GM12878 (cell line): Measurements from ENCODE around the gene MUC13. TPM values are rescaled to one million over a fixed set of nuclear protein-coding genes. Genes with fewer than 3 reads are reported as not detected.

Source experiments
- ATAC-seq: fragments of 200-7000 bp; cut with Tn5 transposase; 3 replicates; pipeline ENCODE4 v1.9.1; 2020; ENCODE audit warnings: mild to moderate bottlenecking, moderate library complexity
- Bru-seq: library from RNA; stranded (reverse); fragments of 400-500 nt; gene quantifications from one replicate; lab custom pipeline; 2021; lab: Mats Ljungman, UMichigan
- BruChase-seq, 2 experiments: library from RNA; stranded (reverse); fragments of 400-500 nt; gene quantifications; one replicate each; lab custom pipeline; 2021; lab: Mats Ljungman, UMichigan
- BruUV-seq: library from RNA; stranded (reverse); fragments of 400-500 nt; replicated peaks from 2 replicates; lab custom pipeline; 2021; lab: Mats Ljungman, UMichigan
- CTCF ChIA-PET: fragments of 300-600 bp; sonication (Branson Sonifier 250); formaldehyde crosslinking; extraction: SDS; loops from one replicate; lab custom pipeline; 2021; ENCODE audit warnings: inconsistent platforms; lab: Yijun Ruan, JAX
- POLR2A ChIA-PET: fragments of 350-600 bp; formaldehyde crosslinking; extraction: SDS; loops from one replicate; lab custom pipeline; 2021; ENCODE audit warnings: inconsistent platforms; lab: Charles Lee
- RAD21 ChIA-PET: fragments of 300-600 bp; sonication (Branson Sonifier 250); formaldehyde crosslinking; loops from one replicate; lab custom pipeline; 2023; ENCODE audit warnings: antibody characterized with exemption; ENCODE audit not compliant: unreplicated experiment; lab: Charles Lee
- SMC1A ChIA-PET: fragments of 300-600 bp; sonication (Branson Sonifier 250); formaldehyde crosslinking; loops from one replicate; lab custom pipeline; 2023; ENCODE audit not compliant: unreplicated experiment, uncharacterized antibody; lab: Charles Lee
- DNase-seq: peaks from one replicate; pipeline ENCODE4 v3.0.0-alpha.2; 2011; ENCODE audit warnings: low read depth, low spot score
- FAIRE-seq: peaks from 3 replicates; lab custom pipeline; 2011; peaks lifted over from hg19 to GRCh38; lab: Jason Lieb, UNC
- H2AFZ ChIP-seq: 2 replicates; pipeline ENCODE4 v1.6.0; 2011; ENCODE audit warnings: low read depth, low read length, control low read depth; ENCODE audit not compliant: control insufficient read depth
- H3K27ac ChIP-seq: 2 replicates; pipeline ENCODE4 v1.5.1; 2011; ENCODE audit warnings: control low read depth; ENCODE audit not compliant: control insufficient read depth, insufficient read depth
- H3K27me3 ChIP-seq, 2 experiments: replicated peaks in 1 of 2; 2 replicates each; pipeline versions ENCODE4 v1.6.0 to v1.6.1; 2011; ENCODE audit warnings: low read length in 1 of 2; ENCODE audit not compliant: control insufficient read depth in 2 of 2, insufficient read depth in 2 of 2
- H3K36me3 ChIP-seq, 2 experiments: 2 replicates each; pipeline ENCODE4 v1.5.1; 2011; ENCODE audit warnings: low read length in 1 of 2; ENCODE audit not compliant: control insufficient read depth in 2 of 2, insufficient read depth in 2 of 2
- H3K4me1 ChIP-seq: 2 replicates; pipeline ENCODE4 v1.6.1; 2011; ENCODE audit warnings: mild to moderate bottlenecking, low read length, moderate library complexity, mixed read lengths; ENCODE audit not compliant: control insufficient read depth, insufficient read depth
- H3K4me2 ChIP-seq: 2 replicates; pipeline ENCODE4 v1.6.0; 2011; ENCODE audit warnings: control low read depth; ENCODE audit not compliant: control insufficient read depth, insufficient read depth
- H3K4me3 ChIP-seq: fragments of 200-600 bp; sonication (generic); 2 replicates; pipeline ENCODE4 v1.5.1; 2016
- H3K79me2 ChIP-seq: 2 replicates; pipeline ENCODE4 v1.6.0; 2011; ENCODE audit warnings: low read length; ENCODE audit not compliant: control insufficient read depth, insufficient read depth
- H3K9ac ChIP-seq: 2 replicates; pipeline ENCODE4 v1.8.0; 2011; ENCODE audit warnings: low read length, control low read depth, mixed read lengths; ENCODE audit not compliant: control insufficient read depth, insufficient read depth
- H3K9me3 ChIP-seq: replicated peaks from 3 replicates; pipeline ENCODE4 v1.5.1; 2011; ENCODE audit warnings: mild to moderate bottlenecking, low read length; ENCODE audit not compliant: control insufficient read depth, insufficient read depth
- H4K20me1 ChIP-seq: 2 replicates; pipeline ENCODE4 v1.6.0; 2011; ENCODE audit not compliant: control insufficient read depth, insufficient read depth
- BCL11A ChIP-seq: IDR thresholded peaks from 2 replicates; pipeline ENCODE4 v1.6.1; 2011; ENCODE audit warnings: low read depth, low read length
- BMI1 ChIP-seq: fragments of 450-650 bp; IDR thresholded peaks from 2 replicates; pipeline ENCODE4 v1.6.1; 2016; ENCODE audit warnings: mild to moderate bottlenecking, moderate library complexity, borderline replicate concordance
- EP300 ChIP-seq, 2 experiments: fragments of 150-350 bp in 1 of 2; IDR thresholded peaks; 2 replicates each; pipeline ENCODE4 v1.6.1; 2011 to 2012; ENCODE audit warnings: low read depth in 2 of 2, low read length in 2 of 2, borderline replicate concordance in 1 of 2, improper control_type of control experiment in 1 of 2, inconsistent platforms in 1 of 2; ENCODE audit not compliant: control insufficient read depth in 1 of 2
- FOXK2 ChIP-seq: fragments of 450-650 bp; IDR thresholded peaks from 2 replicates; pipeline ENCODE4 v1.6.1; 2017; ENCODE audit warnings: mild to moderate bottlenecking, moderate library complexity
- YBX1 ChIP-seq: fragments of 450-650 bp; IDR thresholded peaks from 2 replicates; pipeline ENCODE4 v1.6.1; 2016; ENCODE audit warnings: antibody characterized with exemption
- ZNF24 ChIP-seq: fragments of 450-650 bp; IDR thresholded peaks from 2 replicates; pipeline ENCODE4 v1.6.1; 2017; ENCODE audit warnings: antibody characterized with exemption, mild to moderate bottlenecking
- WGBS: methylation state at CpG from one replicate; pipeline ENCODE4 v1.1.6; 2016; ENCODE audit warnings: low lambda C conversion rate; ENCODE audit not compliant: insufficient replicate concordance, insufficient coverage; ENCODE audit errors: missing lambda C conversion rate; 5-methylcytosine and 5-hydroxymethylcytosine counted together
- in situ Hi-C: fragments of 300-500 bp; cut with MboI; formaldehyde crosslinking; loops from 9 replicates; pipeline ENCODE4 v1.14.3; 2018; ENCODE audit warnings: mixed read lengths
- intact Hi-C: fragments of 100-400 bp; cut with micrococcal nuclease; formaldehyde crosslinking; loops from one replicate; pipeline ENCODE4 v1.14.2; 2022; ENCODE audit not compliant: unreplicated experiment
- long read RNA-seq, 2 experiments: library from polyadenylated mRNA; unstranded; transcript quantifications; one replicate each; pipeline ENCODE4 v2.0.0, GENCODE V29; 2019 to 2020
- polyA minus RNA-seq, 3 experiments: library from RNA; depleted of rRNA, polyadenylated mRNA; stranded (reverse); fragments of >200 nt; gene quantifications; 2 replicates each; pipeline ENCODE4 v1.2.3, GENCODE V29; 2011
- polyA plus RNA-seq, 11 experiments: library from polyadenylated mRNA; depleted of rRNA in 4 of 11; unstranded in 6 of 11; stranded (reverse) in 5 of 11; fragments of >200 nt; fragmentation: Nextera tagmentation in 4 of 11; fragmentation: Illumina TruSeq in 1 of 11; extraction: Ambion mirVana in 4 of 11; extraction: Trizol in 1 of 11; gene quantifications; 1 replicate in 1 of 11; 2 replicates in 10 of 11; pipeline versions ENCODE4 v1.2.1 to v1.2.3, GENCODE V29; 2011 to 2016; ENCODE audit warnings: inconsistent platforms in 2 of 11, missing spikeins in 2 of 11, low read depth in 1 of 11
- total RNA-seq, 4 experiments: library from RNA; depleted of rRNA in 3 of 4; stranded (reverse); fragments of >200 nt in 3 of 4; fragmentation: Illumina TruSeq in 1 of 4; extraction: Trizol in 1 of 4; gene quantifications; 2 replicates each; pipeline versions ENCODE4 v1.2.1 to v1.2.3, GENCODE V29; 2013 to 2021
- TF ChIP-seq, protein P1 (sequence below): IDR thresholded peaks from 2 replicates; pipeline ENCODE4 v1.6.1; 2012; ENCODE audit warnings: improper control_type of control experiment, low read depth, low read length; ENCODE audit not compliant: insufficient replicate concordance
- TF ChIP-seq, protein P2 (sequence below), 3 experiments: IDR thresholded peaks in 2 of 3; conservative IDR thresholded peaks in 1 of 3; 2 replicates each; pipeline ENCODE4 v1.5.1; 2011; ENCODE audit warnings: low read depth in 3 of 3, low read length in 3 of 3, mild to moderate bottlenecking in 3 of 3, control low read depth in 2 of 3, moderate library complexity in 2 of 3, inconsistent platforms in 1 of 3, mixed read lengths in 1 of 3; ENCODE audit not compliant: control insufficient read depth in 2 of 3, insufficient read depth in 1 of 3; ENCODE audit errors: extremely low read depth in 1 of 3

The MUC13 gene, protein sequence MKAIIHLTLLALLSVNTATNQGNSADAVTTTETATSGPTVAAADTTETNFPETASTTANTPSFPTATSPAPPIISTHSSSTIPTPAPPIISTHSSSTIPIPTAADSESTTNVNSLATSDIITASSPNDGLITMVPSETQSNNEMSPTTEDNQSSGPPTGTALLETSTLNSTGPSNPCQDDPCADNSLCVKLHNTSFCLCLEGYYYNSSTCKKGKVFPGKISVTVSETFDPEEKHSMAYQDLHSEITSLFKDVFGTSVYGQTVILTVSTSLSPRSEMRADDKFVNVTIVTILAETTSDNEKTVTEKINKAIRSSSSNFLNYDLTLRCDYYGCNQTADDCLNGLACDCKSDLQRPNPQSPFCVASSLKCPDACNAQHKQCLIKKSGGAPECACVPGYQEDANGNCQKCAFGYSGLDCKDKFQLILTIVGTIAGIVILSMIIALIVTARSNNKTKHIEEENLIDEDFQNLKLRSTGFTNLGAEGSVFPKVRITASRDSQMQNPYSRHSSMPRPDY
- total RNA-seq (2013; cell fraction: nucleolus; rRNA removed), result 2.5 and 3.0 TPM in 2 replicates
- total RNA-seq (2014; rRNA removed) (0.49 and 0.68 TPM in 2 replicates), total RNA-seq (2014; rRNA removed; fragmentation: Illumina TruSeq; extraction: Trizol) (0.74 and 0.98 TPM in 2 replicates), total RNA-seq (2021) (0.80 and 0.92 TPM in 2 replicates), polyA plus RNA-seq (2011; rRNA removed) (58.8 and 60.1 TPM in 2 replicates), polyA plus RNA-seq (2014; fragmentation: Illumina TruSeq; extraction: Trizol) (1.3 and 1.5 TPM in 2 replicates), polyA plus RNA-seq (2014; fragmentation: Nextera tagmentation; extraction: Ambion mirVana) (under 1 TPM; 0.43 to 0.47 TPM), polyA plus RNA-seq (2014; rRNA removed) (0.65 and 0.85 TPM in 2 replicates), polyA plus RNA-seq (2016; fragmentation: Nextera tagmentation; extraction: Ambion mirVana) (under 1 TPM; 0.27 to 0.28 TPM), polyA minus RNA-seq (2011; rRNA and poly(A)+ RNA removed) (22.9 and 32.0 TPM in 2 replicates), Bru-seq, nascent RNA (percentile 50 among the genes with signal in this experiment), BruChase-seq, experiment 1, labeled RNA remaining after a 6-hour chase (percentile 50 among the genes with signal in this experiment), BruChase-seq, experiment 2, labeled RNA remaining after a 2-hour chase (percentile 50 among the genes with signal in this experiment)
- polyA plus RNA-seq (2011; ENCODE audit: low read depth), result 0.37 TPM
- polyA plus RNA-seq (2011; cell fraction: cytosol; rRNA removed), result 38.4 and 43.1 TPM in 2 replicates
- 18.9 and 24.7 TPM in 2 replicates for polyA plus RNA-seq (2011; cell fraction: nucleus; rRNA removed)
- 0.69 and 0.96 TPM in 2 replicates for polyA plus RNA-seq (2012)
- 13.0 and 16.7 TPM in 2 replicates for polyA minus RNA-seq (2011; cell fraction: cytosol; rRNA and poly(A)+ RNA removed)
- 7.6 and 9.8 TPM in 2 replicates for polyA minus RNA-seq (2011; cell fraction: nucleus; rRNA and poly(A)+ RNA removed)
- long read RNA-seq, experiment 1, transcript MUC13-205 (12 exons, 2,879 nt), result major isoform, 6 of 6 reads
- long read RNA-seq, experiment 1, partial matches to known transcripts, result 0 of 6 reads
- long read RNA-seq, experiment 1, other reads (novel, unspliced or antisense), result 0 of 6 reads
- long read RNA-seq, experiment 2, partial matches to known transcripts, result 17 of 21 reads
- long read RNA-seq, experiment 2, other reads (novel, unspliced or antisense), result 1 of 21 reads

DNA sequence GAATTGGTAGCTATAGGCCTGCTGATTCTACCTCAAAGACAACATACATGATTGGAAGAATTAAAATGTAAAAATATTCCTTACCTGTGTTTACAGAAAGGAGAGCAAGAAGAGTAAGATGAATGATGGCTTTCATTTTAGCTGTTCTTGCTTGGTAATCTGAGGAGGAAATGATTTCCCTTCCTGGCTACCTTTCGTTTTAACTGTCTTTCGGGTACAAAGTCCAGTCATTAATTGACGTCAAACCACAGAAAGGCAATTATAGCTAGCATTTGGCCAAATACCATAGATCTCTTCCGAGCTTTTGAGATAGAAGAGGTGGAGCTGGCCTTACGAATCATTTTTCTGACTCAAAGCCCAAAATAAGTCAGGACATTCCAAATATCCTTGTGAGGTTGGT, at the start of gene MUC13:
MUC13 (minus strand) TSS at position 175 of the 400 bp plus-strand sequence; CDS start at position 136, 39 bp downstream.
- no TSS peak for BruUV-seq
- POLR2A ChIA-PET, result interaction anchor here (0.5 to 2.4 kb wide), 13 partner anchors 8 to 661 kb away, joined by 3 to 9 read pairs (median 3); partner anchors contain the start of gene OSBPL11
- TF ChIP-seq FOXK2, result no peak
- peak; percentile 82 for TF ChIP-seq ZNF24
- TF ChIP-seq, protein P1, sequence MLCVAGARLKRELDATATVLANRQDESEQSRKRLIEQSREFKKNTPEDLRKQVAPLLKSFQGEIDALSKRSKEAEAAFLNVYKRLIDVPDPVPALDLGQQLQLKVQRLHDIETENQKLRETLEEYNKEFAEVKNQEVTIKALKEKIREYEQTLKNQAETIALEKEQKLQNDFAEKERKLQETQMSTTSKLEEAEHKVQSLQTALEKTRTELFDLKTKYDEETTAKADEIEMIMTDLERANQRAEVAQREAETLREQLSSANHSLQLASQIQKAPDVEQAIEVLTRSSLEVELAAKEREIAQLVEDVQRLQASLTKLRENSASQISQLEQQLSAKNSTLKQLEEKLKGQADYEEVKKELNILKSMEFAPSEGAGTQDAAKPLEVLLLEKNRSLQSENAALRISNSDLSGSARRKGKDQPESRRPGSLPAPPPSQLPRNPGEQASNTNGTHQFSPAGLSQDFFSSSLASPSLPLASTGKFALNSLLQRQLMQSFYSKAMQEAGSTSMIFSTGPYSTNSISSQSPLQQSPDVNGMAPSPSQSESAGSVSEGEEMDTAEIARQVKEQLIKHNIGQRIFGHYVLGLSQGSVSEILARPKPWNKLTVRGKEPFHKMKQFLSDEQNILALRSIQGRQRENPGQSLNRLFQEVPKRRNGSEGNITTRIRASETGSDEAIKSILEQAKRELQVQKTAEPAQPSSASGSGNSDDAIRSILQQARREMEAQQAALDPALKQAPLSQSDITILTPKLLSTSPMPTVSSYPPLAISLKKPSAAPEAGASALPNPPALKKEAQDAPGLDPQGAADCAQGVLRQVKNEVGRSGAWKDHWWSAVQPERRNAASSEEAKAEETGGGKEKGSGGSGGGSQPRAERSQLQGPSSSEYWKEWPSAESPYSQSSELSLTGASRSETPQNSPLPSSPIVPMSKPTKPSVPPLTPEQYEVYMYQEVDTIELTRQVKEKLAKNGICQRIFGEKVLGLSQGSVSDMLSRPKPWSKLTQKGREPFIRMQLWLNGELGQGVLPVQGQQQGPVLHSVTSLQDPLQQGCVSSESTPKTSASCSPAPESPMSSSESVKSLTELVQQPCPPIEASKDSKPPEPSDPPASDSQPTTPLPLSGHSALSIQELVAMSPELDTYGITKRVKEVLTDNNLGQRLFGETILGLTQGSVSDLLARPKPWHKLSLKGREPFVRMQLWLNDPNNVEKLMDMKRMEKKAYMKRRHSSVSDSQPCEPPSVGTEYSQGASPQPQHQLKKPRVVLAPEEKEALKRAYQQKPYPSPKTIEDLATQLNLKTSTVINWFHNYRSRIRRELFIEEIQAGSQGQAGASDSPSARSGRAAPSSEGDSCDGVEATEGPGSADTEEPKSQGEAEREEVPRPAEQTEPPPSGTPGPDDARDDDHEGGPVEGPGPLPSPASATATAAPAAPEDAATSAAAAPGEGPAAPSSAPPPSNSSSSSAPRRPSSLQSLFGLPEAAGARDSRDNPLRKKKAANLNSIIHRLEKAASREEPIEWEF, result no peak
- peak; percentile 72; the same call in 1 of the 2 replicates for TF ChIP-seq BCL11A
- TF ChIP-seq BMI1, result 0 out of 2 replicates have a peak, but pooled peaks have one; percentile 23
- TF ChIP-seq EP300 (IDR thresholded peaks at IDR 0.05; ENCODE audit: borderline replicate concordance in 1 of 2, control insufficient read depth in 1 of 2, low read depth in 2 of 2, low read length in 2 of 2), result 0 out of 4 replicates have a peak, but pooled peaks of 1 of the 2 experiments have one; percentile 20
- no peak for TF ChIP-seq YBX1
- TF ChIP-seq, protein P2, sequence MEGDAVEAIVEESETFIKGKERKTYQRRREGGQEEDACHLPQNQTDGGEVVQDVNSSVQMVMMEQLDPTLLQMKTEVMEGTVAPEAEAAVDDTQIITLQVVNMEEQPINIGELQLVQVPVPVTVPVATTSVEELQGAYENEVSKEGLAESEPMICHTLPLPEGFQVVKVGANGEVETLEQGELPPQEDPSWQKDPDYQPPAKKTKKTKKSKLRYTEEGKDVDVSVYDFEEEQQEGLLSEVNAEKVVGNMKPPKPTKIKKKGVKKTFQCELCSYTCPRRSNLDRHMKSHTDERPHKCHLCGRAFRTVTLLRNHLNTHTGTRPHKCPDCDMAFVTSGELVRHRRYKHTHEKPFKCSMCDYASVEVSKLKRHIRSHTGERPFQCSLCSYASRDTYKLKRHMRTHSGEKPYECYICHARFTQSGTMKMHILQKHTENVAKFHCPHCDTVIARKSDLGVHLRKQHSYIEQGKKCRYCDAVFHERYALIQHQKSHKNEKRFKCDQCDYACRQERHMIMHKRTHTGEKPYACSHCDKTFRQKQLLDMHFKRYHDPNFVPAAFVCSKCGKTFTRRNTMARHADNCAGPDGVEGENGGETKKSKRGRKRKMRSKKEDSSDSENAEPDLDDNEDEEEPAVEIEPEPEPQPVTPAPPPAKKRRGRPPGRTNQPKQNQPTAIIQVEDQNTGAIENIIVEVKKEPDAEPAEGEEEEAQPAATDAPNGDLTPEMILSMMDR (IDR thresholded peaks at IDR 0.05 in 2 of 3, conservative IDR thresholded peaks at IDR 0.05 in 1 of 3; ENCODE audit: control insufficient read depth in 2 of 3, extremely low read depth in 1 of 3, insufficient read depth in 1 of 3, low read depth in 3 of 3, low read length in 3 of 3), result no peak

More for the DNA sequence above, at the start of gene MUC13:
- H3K9ac ChIP-seq, result no peak within 1 kb of the TSS
- in situ Hi-C loops (no loop called here), intact Hi-C loops (no loop called here)
- RAD21 ChIA-PET, result interaction anchor here (0.7 to 5.4 kb wide), 19 partner anchors 10 to 656 kb away, joined by 3 to 39 read pairs (median 5); partner anchors contain the start of gene ZNF148
- H3K27me3 ChIP-seq, result no peaks in the 10 kb centered on the region; a peak in 1 of 4 replicates
- no peak within 1 kb of the TSS for H3K4me3 ChIP-seq
- H4K20me1 ChIP-seq, result no peaks in the 10 kb centered on the region
- H3K36me3 ChIP-seq, result no peaks in the 10 kb centered on the region
- CTCF ChIA-PET, result interaction anchor here (0.7 to 4.9 kb wide), 19 partner anchors 9 to 651 kb away, joined by 3 to 40 read pairs (median 5); no protein-coding TSS in a partner anchor
- no peaks in the 10 kb centered on the region for H3K4me1 ChIP-seq
- FAIRE-seq (no peak), ATAC-seq (peak; percentile 69), DNase-seq (no peak)
- no peaks in the 10 kb centered on the region; the same call in 2 of the 3 replicates for H3K9me3 ChIP-seq
- H3K79me2 ChIP-seq, result no peaks in the 10 kb centered on the region
- WGBS, result under 1% methylated on average over 5 of the region's 5 CpGs
- H3K27ac ChIP-seq, result no peak within 1 kb of the TSS
- H2AFZ ChIP-seq, result no peak within 1 kb of the TSS
- H3K4me2 ChIP-seq, result no peak within 1 kb of the TSS
- SMC1A ChIA-PET, result interaction anchor here (0.8 to 4.5 kb wide), 30 partner anchors 8 to 657 kb away, joined by 3 to 26 read pairs (median 5); no protein-coding TSS in a partner anchor
